GM20000 (cell line): Measurements from ENCODE around the gene APBB3.
"Not testable (repeated sequence)": the region's sequence is repeated elsewhere in the genome, so short reads cannot be mapped to it uniquely, and the experiment has no call there.

Experiments used
- DNase-seq: peaks from one replicate; pipeline ENCODE4 v3.0.0; 2012; ENCODE audit warnings: low spot score
- TF ChIP-seq, protein P1 (sequence below): IDR thresholded peaks from 2 replicates; pipeline ENCODE4 v1.5.1; 2012; ENCODE audit warnings: mild to moderate bottlenecking, control low read depth; ENCODE audit errors: extremely low read depth, missing control alignments

The APBB3 gene, protein sequence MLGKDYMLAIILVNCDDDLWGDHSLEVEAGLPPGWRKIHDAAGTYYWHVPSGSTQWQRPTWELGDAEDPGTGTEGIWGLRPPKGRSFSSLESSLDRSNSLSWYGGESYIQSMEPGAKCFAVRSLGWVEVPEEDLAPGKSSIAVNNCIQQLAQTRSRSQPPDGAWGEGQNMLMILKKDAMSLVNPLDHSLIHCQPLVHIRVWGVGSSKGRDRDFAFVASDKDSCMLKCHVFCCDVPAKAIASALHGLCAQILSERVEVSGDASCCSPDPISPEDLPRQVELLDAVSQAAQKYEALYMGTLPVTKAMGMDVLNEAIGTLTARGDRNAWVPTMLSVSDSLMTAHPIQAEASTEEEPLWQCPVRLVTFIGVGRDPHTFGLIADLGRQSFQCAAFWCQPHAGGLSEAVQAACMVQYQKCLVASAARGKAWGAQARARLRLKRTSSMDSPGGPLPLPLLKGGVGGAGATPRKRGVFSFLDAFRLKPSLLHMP

DNA sequence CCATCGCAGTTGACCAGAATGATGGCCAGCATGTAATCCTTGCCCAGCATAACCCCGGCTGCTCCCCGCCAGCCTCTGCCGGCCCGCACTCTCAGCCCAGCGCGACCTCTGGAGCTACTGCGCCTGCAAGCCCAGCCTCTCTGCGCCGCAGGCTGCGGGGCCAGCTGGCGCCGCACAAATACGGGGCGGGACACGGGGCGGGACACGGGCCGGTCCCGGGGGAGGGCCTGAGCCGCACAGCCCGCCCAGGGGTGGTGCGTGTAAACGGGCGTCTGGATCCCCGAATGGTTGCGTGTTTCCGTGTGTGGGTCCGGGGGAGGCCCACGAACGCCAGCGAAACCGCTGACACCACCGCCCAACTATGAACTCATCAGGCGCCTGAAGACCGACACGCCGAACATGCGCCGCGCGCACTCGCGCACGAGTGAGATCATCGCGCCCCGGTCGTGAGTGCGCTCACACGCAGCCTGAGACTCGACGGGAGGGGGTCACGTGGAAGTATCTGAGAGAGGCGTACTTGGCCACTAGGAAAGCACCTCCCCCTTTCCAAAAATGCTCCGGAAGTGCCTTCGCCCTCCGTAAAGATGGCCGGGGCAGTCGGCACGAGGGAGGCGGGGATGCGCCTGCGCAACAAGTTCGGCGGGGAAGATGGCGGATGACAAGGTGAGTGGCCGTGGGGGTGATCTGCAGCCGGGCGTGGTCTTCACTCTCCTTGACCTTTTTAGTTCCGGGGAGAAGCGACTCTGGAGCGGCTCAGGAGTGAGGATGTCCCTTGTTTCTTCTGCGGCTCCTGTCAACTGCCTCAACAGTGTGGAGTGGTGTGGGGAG lies at the start of gene APBB3, which contains the start of gene SLC35A4:
TSS of gene APBB3 (minus strand) at position 403 of the 828 bp plus-strand sequence. CDS start at position 50, 353 bp downstream.
TSS of gene SLC35A4 (plus strand) at position 633 of the 828 bp plus-strand sequence. CDS start 2,342 bp downstream, outside the sequence.
- DNase-seq = peak; percentile 95
- TF ChIP-seq, protein P1, sequence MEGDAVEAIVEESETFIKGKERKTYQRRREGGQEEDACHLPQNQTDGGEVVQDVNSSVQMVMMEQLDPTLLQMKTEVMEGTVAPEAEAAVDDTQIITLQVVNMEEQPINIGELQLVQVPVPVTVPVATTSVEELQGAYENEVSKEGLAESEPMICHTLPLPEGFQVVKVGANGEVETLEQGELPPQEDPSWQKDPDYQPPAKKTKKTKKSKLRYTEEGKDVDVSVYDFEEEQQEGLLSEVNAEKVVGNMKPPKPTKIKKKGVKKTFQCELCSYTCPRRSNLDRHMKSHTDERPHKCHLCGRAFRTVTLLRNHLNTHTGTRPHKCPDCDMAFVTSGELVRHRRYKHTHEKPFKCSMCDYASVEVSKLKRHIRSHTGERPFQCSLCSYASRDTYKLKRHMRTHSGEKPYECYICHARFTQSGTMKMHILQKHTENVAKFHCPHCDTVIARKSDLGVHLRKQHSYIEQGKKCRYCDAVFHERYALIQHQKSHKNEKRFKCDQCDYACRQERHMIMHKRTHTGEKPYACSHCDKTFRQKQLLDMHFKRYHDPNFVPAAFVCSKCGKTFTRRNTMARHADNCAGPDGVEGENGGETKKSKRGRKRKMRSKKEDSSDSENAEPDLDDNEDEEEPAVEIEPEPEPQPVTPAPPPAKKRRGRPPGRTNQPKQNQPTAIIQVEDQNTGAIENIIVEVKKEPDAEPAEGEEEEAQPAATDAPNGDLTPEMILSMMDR = no peak

DNA sequence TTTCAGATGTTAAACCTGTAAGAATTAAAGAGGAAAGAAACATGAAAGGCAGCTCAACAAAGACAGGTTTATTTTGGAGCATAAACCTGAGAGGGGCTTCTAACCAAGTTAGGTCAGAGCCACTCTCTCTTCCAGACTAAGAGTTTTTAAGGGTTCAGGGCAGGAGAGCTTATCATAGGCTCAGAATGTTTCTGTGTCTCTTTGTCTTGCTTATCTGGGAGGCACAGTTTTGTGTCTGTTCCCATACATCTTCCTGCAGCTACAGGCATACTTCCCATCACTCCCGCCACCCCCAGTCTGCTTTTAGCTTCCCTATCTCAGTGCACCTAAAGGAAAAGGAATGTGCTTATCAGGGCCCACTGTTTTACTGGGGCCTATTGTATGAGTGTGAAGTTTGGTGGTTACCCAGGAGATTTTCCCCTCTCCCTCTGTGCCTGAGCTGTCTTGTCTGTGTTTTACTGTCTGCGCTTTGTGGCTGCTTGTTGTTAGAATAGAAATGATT lies 46.7 kb upstream of the APBB3 start:
- TF ChIP-seq, protein P1 = no peak
- no peak for DNase-seq

DNA sequence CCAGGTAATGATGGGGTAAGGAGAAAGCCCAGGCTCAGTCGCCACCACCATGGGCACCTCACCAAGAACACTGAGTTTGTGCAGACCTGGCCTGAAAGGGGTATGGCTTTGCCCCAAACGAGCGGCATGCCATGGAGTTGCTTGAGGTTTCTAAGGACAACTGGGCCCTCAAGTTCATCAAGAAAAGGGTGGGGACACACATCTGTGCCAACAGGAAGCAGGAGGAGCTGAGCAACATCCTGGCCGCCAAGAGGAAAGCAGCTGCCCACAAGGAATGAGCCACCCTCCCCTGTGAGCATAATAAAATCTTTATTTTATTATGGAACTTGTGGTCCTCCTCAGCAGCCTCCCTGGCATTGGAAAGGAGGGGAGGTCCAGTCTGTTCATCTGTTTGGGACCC lies 44.7 kb upstream of the APBB3 start:
- no peak for DNase-seq
- TF ChIP-seq, protein P1 = no peak

DNA sequence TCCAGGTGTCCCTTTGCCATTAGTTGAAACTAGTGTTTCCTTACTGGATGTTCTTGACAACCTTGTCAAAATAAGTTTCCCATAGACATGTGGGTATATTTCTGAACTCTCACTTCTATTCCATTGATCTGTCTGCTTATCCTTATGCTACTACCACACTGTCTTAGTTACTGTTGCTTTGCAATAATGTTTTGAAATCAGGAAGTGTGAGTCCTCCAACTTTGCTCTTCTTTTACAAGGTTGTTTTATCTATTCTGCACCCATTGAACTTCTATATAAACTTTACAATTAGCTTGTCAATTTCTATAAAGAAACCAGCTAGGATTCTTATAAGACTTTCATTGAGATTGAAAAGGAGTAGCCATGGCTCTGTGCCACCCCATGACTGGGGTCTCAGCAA lies 44.3 kb upstream of the APBB3 start:
- TF ChIP-seq, protein P1 = no peak
- no peak for DNase-seq

DNA sequence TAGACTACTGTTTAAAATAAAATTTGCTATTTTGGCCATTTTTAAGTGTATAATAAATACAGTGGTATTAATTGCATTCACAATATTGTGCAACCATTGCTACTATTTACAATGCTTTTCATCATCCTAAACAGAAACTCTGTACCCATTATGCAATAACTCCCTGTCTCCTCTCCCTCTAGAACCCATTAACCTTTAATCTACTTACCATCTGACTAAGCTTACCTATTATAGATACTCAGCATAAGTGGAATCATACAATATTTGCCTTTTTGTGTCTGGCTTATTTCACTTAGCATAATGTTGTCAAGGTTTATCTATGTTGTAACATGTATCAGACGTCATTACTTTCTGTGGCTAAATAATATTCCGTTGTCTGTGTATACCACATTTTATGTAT lies 42.6 kb upstream of the APBB3 start:
- TF ChIP-seq, protein P1 = no peak
- DNase-seq = no peak

DNA sequence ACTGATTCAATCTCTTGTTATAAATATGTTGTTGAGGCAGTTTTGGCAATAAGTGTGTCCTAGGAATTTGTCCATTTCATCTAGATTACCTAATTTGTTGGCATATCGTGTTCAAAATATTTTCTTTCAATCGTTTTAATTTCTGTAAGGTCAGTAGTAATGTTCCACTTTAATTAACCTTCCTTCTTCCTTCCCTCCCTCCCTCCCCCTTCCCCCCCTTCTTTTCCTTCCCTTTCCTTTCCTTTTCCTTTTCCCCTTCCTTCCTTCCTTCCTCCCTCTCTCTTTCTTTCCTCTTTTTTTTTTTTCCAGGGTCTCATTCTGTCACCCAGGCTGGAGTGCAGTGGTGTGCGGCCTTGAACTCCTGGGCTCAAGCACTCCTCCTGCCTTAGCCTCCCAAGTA lies 41.5 kb upstream of the APBB3 start:
- no peak for DNase-seq
- TF ChIP-seq, protein P1 = no peak

DNA sequence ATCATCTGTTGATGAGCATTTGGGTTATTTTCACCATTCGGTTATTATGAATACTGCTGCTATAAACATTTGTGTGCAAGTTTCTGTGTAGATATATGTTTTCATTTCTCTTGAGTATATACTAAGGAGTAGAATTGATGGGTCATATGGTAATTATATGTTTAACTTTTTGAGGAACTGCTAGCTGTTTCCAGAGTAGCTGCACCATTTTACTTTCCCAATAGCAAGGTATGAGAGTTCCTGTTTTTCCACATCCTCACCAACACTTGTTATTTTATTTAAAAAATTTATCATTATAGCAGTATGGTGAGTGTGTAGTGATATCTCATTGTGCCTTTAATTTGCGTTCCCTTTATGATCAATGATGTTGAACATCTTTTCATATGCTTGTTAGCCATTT lies 39.3 kb upstream of the APBB3 start:
- TF ChIP-seq, protein P1 = no peak
- no peak for DNase-seq

DNA sequence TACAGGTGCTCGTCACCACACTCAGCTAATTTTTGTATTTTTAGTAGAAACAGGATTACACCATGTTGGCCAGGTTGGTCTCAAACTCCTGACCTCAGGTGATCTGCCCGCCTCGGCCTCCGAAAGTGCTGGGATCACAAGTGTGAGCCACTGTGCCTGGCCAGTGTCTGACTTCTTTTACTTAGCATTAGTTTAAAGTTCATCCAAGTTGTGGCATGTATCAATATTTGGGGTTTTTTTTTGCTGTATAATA lies 39.0 kb upstream of the APBB3 start:
- DNase-seq = not testable (repeated sequence)
